GM21717 (cell line): ENCODE measurements around the gene CNTNAP2.
A peak's percentile ranks its signal among the peaks of the same experiment; 100 is the strongest.

Experiments used
- ATAC-seq: cut with Tn5 transposase; IDR thresholded peaks from one replicate; pipeline ENCODE4 v1.9.1; 2021; ENCODE audit warnings: mild to moderate bottlenecking, moderate library complexity; ENCODE audit not compliant: unreplicated experiment

CNTNAP2 gene

GRCh38 chr7:147971606-147972110 lies 1855.1 kb downstream of the CNTNAP2 start:
- no peak for ATAC-seq

DNA sequence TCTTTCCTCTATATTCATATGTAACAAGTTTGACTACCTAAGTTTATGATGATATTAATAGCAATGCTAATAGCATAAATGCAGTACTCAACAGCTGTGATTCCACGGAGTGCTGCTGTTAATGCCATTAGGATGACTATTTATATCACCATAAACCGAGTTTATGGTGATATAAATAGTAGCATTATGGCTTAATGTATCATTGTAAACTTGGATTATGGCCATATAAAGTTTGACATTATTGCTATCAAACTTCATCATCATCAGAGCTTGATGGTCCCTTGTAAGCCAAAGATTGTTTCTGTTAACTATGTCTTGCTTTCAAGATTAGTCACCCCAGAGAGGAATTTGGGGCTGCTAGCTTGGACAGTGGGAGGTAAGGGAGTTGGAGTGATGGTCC lies 1861.6 kb downstream of the CNTNAP2 start:
- no peak for ATAC-seq

DNA sequence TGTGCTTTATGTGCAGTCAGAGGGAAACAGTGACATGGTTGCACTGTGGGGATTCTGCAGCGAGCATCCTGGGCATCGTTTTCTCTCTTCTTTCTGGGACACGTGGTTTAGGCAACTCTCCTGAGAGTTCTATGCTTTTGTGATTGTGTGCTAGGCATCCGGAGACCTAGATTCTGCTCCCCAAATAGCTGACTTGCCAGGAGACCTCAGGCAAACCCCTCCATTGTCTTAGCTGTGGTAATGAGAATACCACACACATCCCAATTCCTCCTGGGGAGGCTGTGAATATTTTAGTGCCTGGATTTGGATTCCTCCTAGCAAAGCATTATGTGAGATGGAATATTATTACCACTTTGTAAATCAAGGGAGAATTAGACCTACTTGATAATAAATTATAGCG lies 1862.0 kb downstream of the CNTNAP2 start:
- no peak for ATAC-seq

- ATAC-seq, result peak; percentile 96
Observed at GRCh38 chr7:147980826-147981813, 1864.5 kb downstream of the CNTNAP2 start.

DNA sequence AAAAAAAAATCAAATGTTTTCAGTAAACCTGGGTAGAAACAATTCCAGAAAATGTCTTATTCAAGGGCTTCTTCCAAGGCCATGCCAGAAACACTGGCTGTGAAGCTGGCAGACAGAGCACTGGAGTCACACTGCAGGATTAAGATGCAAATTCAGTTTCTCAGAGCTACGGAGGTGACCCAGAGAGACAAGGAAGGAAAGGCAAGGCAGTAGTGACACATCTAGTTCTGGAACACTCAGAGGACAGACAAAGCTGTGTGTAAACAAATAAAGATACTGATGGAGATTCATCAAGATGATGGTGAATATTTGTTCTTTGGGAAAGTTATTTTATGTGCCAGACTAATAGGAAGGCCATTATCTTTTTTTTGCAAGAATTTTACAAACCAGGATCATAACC lies 1865.7 kb downstream of the CNTNAP2 start:
- ATAC-seq, result no peak

- ATAC-seq, result no peak
Observed at GRCh38 chr7:147984265-147984664, 1867.7 kb downstream of the CNTNAP2 start.

DNA sequence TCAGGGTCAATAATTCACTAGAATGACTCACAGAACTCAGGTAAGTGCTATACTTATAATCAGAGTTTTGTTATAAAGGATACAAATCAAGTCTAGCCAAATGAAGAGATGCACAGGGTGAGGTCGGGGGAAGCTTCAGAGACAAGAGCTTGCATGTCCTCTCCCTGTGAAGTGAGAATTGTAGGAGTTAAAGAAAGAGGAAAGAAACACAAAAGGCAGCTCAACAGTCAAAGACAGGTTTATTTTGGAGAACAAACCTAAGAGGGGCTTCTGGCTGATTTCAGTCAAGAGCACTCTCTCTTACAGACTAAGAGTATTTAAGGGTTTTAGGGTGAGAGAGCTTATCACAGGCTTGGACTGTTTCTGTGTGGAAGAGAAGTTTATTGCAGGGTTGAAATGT lies 1873.5 kb downstream of the CNTNAP2 start:
- ATAC-seq, result no peak

DNA sequence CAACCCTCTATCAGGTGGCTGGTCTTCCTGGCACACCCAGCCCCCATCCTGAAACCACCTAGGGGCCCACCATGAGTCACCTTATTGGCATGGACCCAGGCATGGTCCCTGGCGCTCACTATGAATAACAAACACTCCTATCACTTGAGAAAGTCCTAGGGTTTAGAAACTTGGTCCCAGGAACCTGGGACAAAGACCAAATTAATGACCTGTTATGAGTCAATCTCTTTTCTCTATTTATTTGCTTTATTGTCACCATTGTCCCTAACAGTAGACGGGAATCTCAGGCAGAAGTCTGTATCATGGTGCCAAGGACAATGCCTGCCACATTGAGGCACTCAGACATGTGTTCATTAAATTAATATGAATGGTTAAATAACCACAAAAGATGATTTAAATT lies 1874.3 kb downstream of the CNTNAP2 start:
- no peak for ATAC-seq

DNA sequence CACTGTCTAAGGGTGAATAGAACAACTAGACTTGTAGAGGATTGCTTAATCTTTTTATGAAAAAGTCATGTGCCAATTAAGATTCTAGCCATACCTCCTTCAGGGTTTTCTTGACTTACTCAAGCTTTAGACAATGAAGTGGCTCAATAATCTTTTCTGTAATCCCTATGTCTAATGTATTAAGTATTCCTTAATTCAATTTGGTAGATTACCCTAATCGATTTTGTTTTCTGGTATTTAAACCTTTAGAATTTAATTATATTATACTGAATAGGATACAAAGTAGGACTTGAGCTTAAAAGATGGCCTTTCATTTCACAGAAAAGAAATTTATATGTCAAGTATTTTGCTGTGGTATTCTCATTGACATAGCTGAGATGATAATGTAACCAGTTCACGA lies 1876.1 kb downstream of the CNTNAP2 start:
- no peak for ATAC-seq

- ATAC-seq, result no peak
Observed at GRCh38 chr7:147997636-147998035, 1881.0 kb downstream of the CNTNAP2 start.

DNA sequence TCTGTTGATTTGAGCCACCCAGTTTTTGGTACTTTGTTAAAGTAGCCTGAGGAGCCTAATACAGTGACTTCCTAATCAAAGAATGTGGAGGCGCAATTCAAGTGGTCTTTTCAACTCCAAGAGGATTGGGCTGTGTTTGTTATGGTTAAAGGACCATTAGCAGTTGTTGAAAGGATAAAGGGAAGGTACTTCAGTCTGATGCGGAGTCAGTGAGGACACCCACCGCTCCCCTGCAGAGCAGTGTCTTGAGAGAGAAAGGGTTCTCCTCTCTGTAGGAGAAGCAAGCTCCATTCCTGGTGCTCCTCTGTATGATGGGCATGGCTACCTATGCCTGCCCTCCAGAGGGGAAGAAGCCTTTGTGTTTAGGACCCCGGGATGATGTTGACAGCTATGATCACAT lies 1883.4 kb downstream of the CNTNAP2 start:
- ATAC-seq, result no peak

DNA sequence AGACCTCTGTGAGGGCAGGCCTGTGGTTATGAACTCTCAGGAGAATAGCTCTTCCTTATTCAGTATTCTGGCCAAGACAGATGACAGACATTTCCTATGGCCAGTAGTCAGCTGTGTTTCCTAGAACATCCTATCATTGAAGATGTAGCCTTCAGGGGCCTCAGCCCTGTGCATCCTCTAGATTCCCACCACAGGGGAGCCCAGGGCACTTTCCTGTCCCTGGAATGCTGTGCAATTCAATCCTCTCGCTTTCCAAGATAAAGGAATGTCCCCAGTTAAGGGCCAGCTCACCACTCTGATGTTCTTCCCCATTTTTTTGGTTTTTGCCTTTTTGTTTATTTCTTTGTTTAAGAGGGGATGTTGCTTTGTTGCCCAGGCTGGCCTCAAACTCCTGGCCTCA lies 1895.2 kb downstream of the CNTNAP2 start:
- ATAC-seq, result no peak

GRCh38 chr7:148014001-148014400 lies 1897.4 kb downstream of the CNTNAP2 start:
- no peak for ATAC-seq

- ATAC-seq, result no peak
Observed at GRCh38 chr7:148014541-148014940, 1897.9 kb downstream of the CNTNAP2 start.

- no peak for ATAC-seq
Observed at GRCh38 chr7:148017126-148017525, 1900.5 kb downstream of the CNTNAP2 start.

DNA sequence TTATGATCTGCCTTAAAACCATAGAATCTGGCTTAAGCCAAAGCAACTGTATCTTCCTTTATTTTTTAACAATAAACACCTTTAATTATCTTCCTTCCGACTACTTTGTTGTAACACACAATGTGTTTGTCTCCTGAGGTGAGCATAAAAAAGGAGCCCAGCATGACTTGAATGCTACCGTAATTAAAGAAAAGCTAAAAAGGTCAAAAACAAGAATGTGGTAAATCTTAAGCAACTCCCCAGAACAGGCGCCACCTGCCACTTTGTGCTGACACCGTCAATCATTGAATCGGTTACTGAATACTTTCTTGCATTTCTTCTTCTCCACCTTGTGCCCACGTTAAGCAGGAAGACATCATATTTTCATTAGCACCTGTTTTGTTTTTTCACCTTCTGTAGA lies 1904.1 kb downstream of the CNTNAP2 start:
- ATAC-seq, result no peak

GRCh38 chr7:148021507-148022045 lies 1905.0 kb downstream of the CNTNAP2 start:
- ATAC-seq, result no peak

- no peak for ATAC-seq
Observed at GRCh38 chr7:148022832-148023231, 1906.2 kb downstream of the CNTNAP2 start.

DNA sequence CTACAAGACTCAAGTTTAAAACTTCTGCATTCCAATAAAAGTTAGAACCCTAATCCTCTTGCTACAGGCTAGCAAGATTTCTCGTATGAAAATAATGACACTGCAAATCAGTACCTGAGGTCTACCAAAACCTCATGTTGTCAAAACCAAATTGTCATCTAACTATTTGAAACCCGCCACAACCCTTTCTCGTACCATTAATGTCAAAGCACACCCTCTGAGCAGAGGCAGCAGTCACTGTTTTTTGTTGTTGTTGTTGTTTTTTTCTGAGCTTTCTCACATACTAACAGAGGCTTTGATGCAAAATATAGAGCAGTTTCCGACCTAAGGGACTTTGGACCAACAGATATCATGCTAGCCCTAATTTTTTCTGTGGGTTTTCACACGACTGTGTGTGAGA lies 1910.1 kb downstream of the CNTNAP2 start:
- ATAC-seq, result no peak

DNA sequence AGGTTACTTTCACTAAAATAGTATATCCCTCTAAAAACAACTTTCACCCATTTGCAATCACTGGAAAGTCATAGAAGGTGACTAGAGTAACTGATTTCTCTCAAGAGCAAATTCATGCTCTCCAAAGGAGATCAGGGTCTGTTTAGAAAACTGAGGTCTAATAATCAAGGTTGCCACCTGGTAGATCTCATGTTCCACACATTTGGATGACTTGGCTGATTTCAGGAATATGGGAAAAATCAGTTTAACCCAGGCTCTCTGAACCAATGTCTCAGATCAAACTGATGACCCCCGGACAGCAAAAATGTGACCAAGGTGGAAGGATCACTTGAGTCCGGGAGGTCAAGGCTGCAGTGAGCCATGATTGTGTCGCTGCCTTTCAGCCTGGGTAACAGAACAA lies 1911.6 kb downstream of the CNTNAP2 start:
- no peak for ATAC-seq

DNA sequence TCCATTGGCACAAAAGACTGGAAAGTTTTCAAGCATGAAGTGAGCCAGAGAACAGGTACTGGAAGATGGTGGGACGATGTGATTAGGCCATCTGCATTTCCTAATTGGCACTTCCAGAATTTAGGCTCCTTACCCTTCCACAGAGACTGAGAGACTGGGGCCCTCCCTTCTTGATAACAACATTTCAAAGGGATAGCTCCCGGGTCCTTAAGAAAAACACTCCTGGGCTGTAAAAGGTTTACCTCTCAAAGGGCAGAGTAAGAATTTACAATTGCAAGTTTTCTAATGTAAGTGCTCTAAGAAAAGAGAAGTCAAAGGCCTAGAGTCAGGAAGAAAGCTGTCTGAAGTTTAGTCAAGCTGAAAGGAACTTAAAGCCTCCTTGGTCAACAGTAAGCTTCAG lies 1914.4 kb downstream of the CNTNAP2 start:
- no peak for ATAC-seq

GRCh38 chr7:148031811-148032210 lies 1915.2 kb downstream of the CNTNAP2 start:
- no peak for ATAC-seq
